H9 (cell line): ENCODE measurements around the gene UBALD1. TPM values are rescaled to one million over a fixed set of nuclear protein-coding genes. Genes with fewer than 3 reads are reported as not detected.

ENCODE experiments used
- DNase-seq: peaks from one replicate; pipeline ENCODE4 v3.0.0-alpha.2; 2017
- H2AFZ ChIP-seq: one replicate; pipeline ENCODE4 v1.6.1; 2013; ENCODE audit warnings: mild to moderate bottlenecking, low read length, control low read depth, moderate library complexity
- H2AK5ac ChIP-seq: 2 replicates; pipeline ENCODE4 v1.6.1; 2013; ENCODE audit warnings: low read length, control low read depth, mixed read lengths; ENCODE audit not compliant: insufficient read length
- H2BK120ac ChIP-seq: one replicate; pipeline ENCODE4 v1.6.1; 2013; ENCODE audit warnings: low read depth, mild to moderate bottlenecking, low read length, control low read depth, inconsistent platforms; ENCODE audit not compliant: poor library complexity, severe bottlenecking
- H2BK12ac ChIP-seq: 2 replicates; pipeline ENCODE4 v1.6.1; 2013; ENCODE audit warnings: low read length, control low read depth, mixed read lengths, low read depth; ENCODE audit not compliant: insufficient read length
- H2BK15ac ChIP-seq: 2 replicates; pipeline ENCODE4 v1.6.1; 2013; ENCODE audit warnings: low read depth, low read length, control low read depth
- H2BK20ac ChIP-seq: one replicate; pipeline ENCODE4 v1.6.1; 2013; ENCODE audit warnings: low read depth, mild to moderate bottlenecking, low read length, control low read depth, inconsistent platforms; ENCODE audit not compliant: poor library complexity, severe bottlenecking
- H2BK5ac ChIP-seq: 2 replicates; pipeline ENCODE4 v1.6.1; 2013; ENCODE audit warnings: low read length, control low read depth, mixed read lengths; ENCODE audit not compliant: insufficient read length
- H3K14ac ChIP-seq: 2 replicates; pipeline ENCODE4 v1.6.1; 2013; ENCODE audit warnings: low read length, control low read depth; ENCODE audit not compliant: insufficient read depth
- H3K18ac ChIP-seq: 2 replicates; pipeline ENCODE4 v1.6.1; 2013; ENCODE audit warnings: low read depth, mild to moderate bottlenecking, mixed read lengths, low read length, control low read depth; ENCODE audit not compliant: insufficient read length
- H3K23ac ChIP-seq: 2 replicates; pipeline ENCODE4 v1.6.1; 2013; ENCODE audit warnings: low read length, control low read depth, mixed read lengths, low read depth; ENCODE audit not compliant: insufficient read length
- H3K23me2 ChIP-seq: 2 replicates; pipeline ENCODE4 v1.6.1; 2013; ENCODE audit warnings: low read depth, mild to moderate bottlenecking, mixed read lengths, low read length, control low read depth; ENCODE audit not compliant: insufficient read length, poor library complexity, severe bottlenecking
- H3K27ac ChIP-seq: 2 replicates; pipeline ENCODE4 v1.5.1; 2013; ENCODE audit warnings: low read length, control low read depth, mixed read lengths, low read depth; ENCODE audit not compliant: insufficient read length
- H3K27me3 ChIP-seq: 2 replicates; pipeline ENCODE4 v1.6.1; 2013; ENCODE audit warnings: low read length, control low read depth, inconsistent platforms; ENCODE audit not compliant: insufficient read depth
- H3K4ac ChIP-seq: 2 replicates; pipeline ENCODE4 v1.6.1; 2013; ENCODE audit warnings: low read depth, mild to moderate bottlenecking, control low read depth, inconsistent platforms, low read length, moderate library complexity
- H3K4me1 ChIP-seq: 2 replicates; pipeline ENCODE4 v1.6.1; 2013; ENCODE audit warnings: low read length, control low read depth, inconsistent platforms; ENCODE audit not compliant: insufficient read depth
- H3K4me2 ChIP-seq: 2 replicates; pipeline ENCODE4 v1.6.1; 2013; ENCODE audit warnings: low read length, control low read depth, mixed read lengths; ENCODE audit not compliant: insufficient read length, insufficient read depth
- H3K56ac ChIP-seq: 2 replicates; pipeline ENCODE4 v1.6.1; 2013; ENCODE audit warnings: low read depth, mild to moderate bottlenecking, mixed read lengths, low read length, control low read depth; ENCODE audit not compliant: insufficient read length
- H3K79me1 ChIP-seq: 2 replicates; pipeline ENCODE4 v1.6.1; 2013; ENCODE audit warnings: low read depth, mild to moderate bottlenecking, moderate library complexity, low read length, control low read depth, inconsistent platforms; ENCODE audit not compliant: insufficient read depth, poor library complexity, severe bottlenecking
- H3K79me2 ChIP-seq: 2 replicates; pipeline ENCODE4 v1.6.1; 2013; ENCODE audit warnings: low read length, control low read depth, inconsistent platforms; ENCODE audit not compliant: insufficient read depth
- H3K9ac ChIP-seq: 2 replicates; pipeline ENCODE4 v1.6.1; 2013; ENCODE audit warnings: low read length, control low read depth, mixed read lengths; ENCODE audit not compliant: insufficient read length; ENCODE audit errors: extremely low read depth
- H3K9me3 ChIP-seq: one replicate; pipeline ENCODE4 v1.6.1; 2013; ENCODE audit warnings: low read depth, low read length, inconsistent platforms; ENCODE audit not compliant: control insufficient read depth
- H3T11ph ChIP-seq: one replicate; pipeline ENCODE4 v1.6.1; 2013; ENCODE audit warnings: mild to moderate bottlenecking, low read length, control low read depth, inconsistent platforms
- H4K20me1 ChIP-seq: one replicate; pipeline ENCODE4 v1.6.1; 2013; ENCODE audit not compliant: control insufficient read depth, insufficient read length, insufficient read depth
- H4K5ac ChIP-seq: 2 replicates; pipeline ENCODE4 v1.6.1; 2013; ENCODE audit warnings: low read depth, mild to moderate bottlenecking, mixed read lengths, low read length, control low read depth; ENCODE audit not compliant: insufficient read length
- H4K8ac ChIP-seq: replicated peaks from 2 replicates; pipeline ENCODE4 v1.6.1; 2013; ENCODE audit warnings: low read length, control low read depth, mixed read lengths, low read depth; ENCODE audit not compliant: insufficient read length
- H4K91ac ChIP-seq: 2 replicates; pipeline ENCODE4 v1.6.1; 2013; ENCODE audit warnings: low read depth, mild to moderate bottlenecking, moderate library complexity, mixed read lengths, low read length, control low read depth; ENCODE audit not compliant: insufficient read length
- H3K27ac Mint-ChIP-seq, 3 experiments: 2 replicates in 2 of 3; 3 replicates in 1 of 3; pipeline ENCODE4 v1.8.0; 2020 to 2021; ENCODE audit warnings: mixed read lengths in 3 of 3, mild to moderate bottlenecking in 1 of 3, moderate library complexity in 1 of 3
- H3K27me3 Mint-ChIP-seq: 2 replicates; pipeline ENCODE4 v1.8.0; 2021; ENCODE audit warnings: low read depth, mild to moderate bottlenecking, moderate library complexity, mixed read lengths
- H3K36me3 Mint-ChIP-seq, 3 experiments: 2 replicates in 2 of 3; 3 replicates in 1 of 3; pipeline ENCODE4 v1.8.0; 2020 to 2021; ENCODE audit warnings: low read depth in 3 of 3, mixed read lengths in 3 of 3; ENCODE audit not compliant: insufficient read depth in 1 of 3
- H3K4me1 Mint-ChIP-seq, 2 experiments: 2 replicates each; pipeline ENCODE4 v1.8.0; 2020; ENCODE audit warnings: mixed read lengths in 2 of 2
- H3K4me3 Mint-ChIP-seq, 2 experiments: 2 replicates in 1 of 2; 3 replicates in 1 of 2; pipeline ENCODE4 v1.8.0; 2020 to 2021; ENCODE audit warnings: mild to moderate bottlenecking in 2 of 2, mixed read lengths in 2 of 2, moderate library complexity in 1 of 2
- H3K9me3 Mint-ChIP-seq, 2 experiments: 2 replicates in 1 of 2; 3 replicates in 1 of 2; pipeline ENCODE4 v1.8.0; 2020; ENCODE audit warnings: mild to moderate bottlenecking in 2 of 2, mixed read lengths in 2 of 2, moderate library complexity in 1 of 2
- WGBS: extraction: QIAGEN DNeasy Blood & Tissue Kit; methylation state at CpG from one replicate; pipeline ENCODE4 v1.1.7; 2013; ENCODE audit warnings: missing lambda C conversion rate, low lambda C conversion rate, mixed read lengths; ENCODE audit not compliant: insufficient read length; ENCODE audit errors: extremely low coverage; 5-methylcytosine and 5-hydroxymethylcytosine counted together
- total RNA-seq: library from RNA; stranded (reverse); gene quantifications from 2 replicates; pipeline ENCODE4 v1.2.1, GENCODE V29; 2021
- TF ChIP-seq, protein P1 (sequence below): fragments of 200-600 bp; sonication (generic); conservative IDR thresholded peaks from 3 replicates; pipeline ENCODE4 v1.8.0; 2021; ENCODE audit warnings: antibody characterized with exemption, mild to moderate bottlenecking

UBALD1 gene
- total RNA-seq, 1 experiment from 2014 or later, result 80.9 TPM

DNA sequence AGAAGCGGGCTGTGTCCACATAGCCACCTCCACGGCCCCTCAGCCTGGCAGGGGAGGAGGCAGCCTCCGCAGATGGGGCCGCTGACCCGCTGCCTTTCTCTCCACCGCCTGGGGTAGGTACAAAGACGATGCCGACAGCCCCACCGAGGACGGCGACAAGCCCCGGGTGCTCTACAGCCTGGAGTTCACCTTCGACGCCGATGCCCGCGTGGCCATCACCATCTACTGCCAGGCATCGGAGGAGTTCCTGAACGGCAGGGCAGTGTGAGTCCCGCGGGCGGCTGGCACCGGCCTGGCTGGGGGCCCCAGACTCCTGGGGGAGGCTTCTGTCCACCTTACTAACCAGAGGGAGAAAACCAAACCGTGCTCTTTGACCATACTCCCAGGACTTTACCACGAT lies 37.9 kb upstream of the UBALD1 start:
- no peak overlapping the region for H3K4ac ChIP-seq
- no peaks in the 10 kb centered on the region for H3K9me3 ChIP-seq
- H4K20me1 ChIP-seq, result no peaks in the 10 kb centered on the region

More for the DNA sequence above, 37.9 kb upstream of the UBALD1 start:
- Histone ChIP-seq H3K79me1 (no peaks in the 10 kb centered on the region), H3K27ac (no peak overlapping the region), H2AFZ (no peak overlapping the region), H3K27me3 (no peaks in the 10 kb centered on the region), H2BK12ac (no peak overlapping the region), H3K4me1 (no peaks in the 10 kb centered on the region), H3T11ph (no peak overlapping the region), H2BK20ac (no peak overlapping the region), H2BK15ac (no peak overlapping the region), H2AK5ac (no peak overlapping the region), H4K91ac (no peak overlapping the region), H3K14ac (no peak overlapping the region), H4K8ac (no peak overlapping the region), H2BK5ac (no peak overlapping the region), H3K23ac (no peak overlapping the region), H3K23me2 (no peaks in the 10 kb centered on the region), H3K79me2 (no peaks in the 10 kb centered on the region), H2BK120ac (no peak overlapping the region), H3K9ac (no peak overlapping the region), H3K18ac (no peak overlapping the region), H3K4me2 (no peak overlapping the region), H4K5ac (no peak overlapping the region), H3K56ac (no peak overlapping the region)
- peaks cover 16 to 54% (median 44%) of the 10 kb centered on the region in 3 experiments; a peak in 6 of 7 replicates for H3K36me3 Mint-ChIP-seq
- H3K9me3 Mint-ChIP-seq, result no peaks in the 10 kb centered on the region; a peak in 2 of 5 replicates
- H3K4me3 Mint-ChIP-seq, result no peak overlapping the region
- DNase-seq, result no peak
- WGBS, result no CpG with 5 or more reads among the region's 25 CpGs
- peak overlapping the region in 1 of 3 experiments; percentile 77; a peak in 1 of 7 replicates for H3K27ac Mint-ChIP-seq
- H3K4me1 Mint-ChIP-seq, result no peaks in the 10 kb centered on the region
- H3K27me3 Mint-ChIP-seq, result no peaks in the 10 kb centered on the region
- TF ChIP-seq, protein P1, sequence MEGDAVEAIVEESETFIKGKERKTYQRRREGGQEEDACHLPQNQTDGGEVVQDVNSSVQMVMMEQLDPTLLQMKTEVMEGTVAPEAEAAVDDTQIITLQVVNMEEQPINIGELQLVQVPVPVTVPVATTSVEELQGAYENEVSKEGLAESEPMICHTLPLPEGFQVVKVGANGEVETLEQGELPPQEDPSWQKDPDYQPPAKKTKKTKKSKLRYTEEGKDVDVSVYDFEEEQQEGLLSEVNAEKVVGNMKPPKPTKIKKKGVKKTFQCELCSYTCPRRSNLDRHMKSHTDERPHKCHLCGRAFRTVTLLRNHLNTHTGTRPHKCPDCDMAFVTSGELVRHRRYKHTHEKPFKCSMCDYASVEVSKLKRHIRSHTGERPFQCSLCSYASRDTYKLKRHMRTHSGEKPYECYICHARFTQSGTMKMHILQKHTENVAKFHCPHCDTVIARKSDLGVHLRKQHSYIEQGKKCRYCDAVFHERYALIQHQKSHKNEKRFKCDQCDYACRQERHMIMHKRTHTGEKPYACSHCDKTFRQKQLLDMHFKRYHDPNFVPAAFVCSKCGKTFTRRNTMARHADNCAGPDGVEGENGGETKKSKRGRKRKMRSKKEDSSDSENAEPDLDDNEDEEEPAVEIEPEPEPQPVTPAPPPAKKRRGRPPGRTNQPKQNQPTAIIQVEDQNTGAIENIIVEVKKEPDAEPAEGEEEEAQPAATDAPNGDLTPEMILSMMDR, result no peak
